ENCODE measurements around the gene FUNDC2.
A peak's percentile ranks its signal among the peaks of the same experiment; 100 is the strongest.

Gene FUNDC2

GRCh38 chrX:155070975-155071693 is 44.5 kb downstream of the FUNDC2 start, which contains the start of the genes BRCC3, CMC4 and MTCP1:
TSS of gene BRCC3 (plus strand) at chrX:155071508. CDS start at chrX:155071528, 20 bp downstream.
TSS of gene CMC4 (minus strand) at chrX:155071136. CDS start at chrX:155064023, 7,113 bp downstream.
TSS of gene MTCP1 (minus strand) at chrX:155071136. CDS start at chrX:155066010, 5,126 bp downstream.
- peak; percentile 64 to 68 for DNase-seq

- DNase-seq = peak; percentile 5 to 18
Observed at GRCh38 chrX:155071694-155072280, 45.1 kb downstream of the FUNDC2 start.

GRCh38 chrX:155086202-155086840 is 59.7 kb downstream of the FUNDC2 start:
- DNase-seq = peak in 1 of 2 donors; percentile 33

GRCh38 chrX:155086961-155087735 is 60.5 kb downstream of the FUNDC2 start:
- no peak for DNase-seq

GRCh38 chrX:155094468-155095061 is 67.9 kb downstream of the FUNDC2 start:
- peak in 1 of 2 donors; percentile 24 for DNase-seq

- no peak for DNase-seq
Observed at GRCh38 chrX:155105919-155106318, 79.3 kb downstream of the FUNDC2 start.

- no peak for DNase-seq
Observed at GRCh38 chrX:155108427-155108826, 81.8 kb downstream of the FUNDC2 start.

Data from inflammatory macrophage treated with lipopolysaccharide for 1 hour (primary cell).